ENCODE data around the gene GIMAP8.

The GIMAP8 gene

GRCh38 chr7:150435390-150436073 is 14.9 kb upstream of the GIMAP8 start:
- DNase-seq (ENCODE audit: insufficient read length, low spot score) (no peak), FAIRE-seq (no peak)
- no peak for TF ChIP-seq POLR2A (IDR thresholded peaks at IDR 0.05; ENCODE audit: low read depth, low read length)

GRCh38 chr7:150439967-150440366 is 10.5 kb upstream of the GIMAP8 start:
- FAIRE-seq (no peak), DNase-seq (ENCODE audit: insufficient read length, low spot score) (no peak)
- no peak for TF ChIP-seq POLR2A (IDR thresholded peaks at IDR 0.05; ENCODE audit: low read depth, low read length)

- FAIRE-seq (no peak), DNase-seq (ENCODE audit: insufficient read length, low spot score) (no peak)
- TF ChIP-seq POLR2A (IDR thresholded peaks at IDR 0.05; ENCODE audit: low read depth, low read length): no peak
Observed at GRCh38 chr7:150441524-150441923, 8.9 kb upstream of the GIMAP8 start.

DNA sequence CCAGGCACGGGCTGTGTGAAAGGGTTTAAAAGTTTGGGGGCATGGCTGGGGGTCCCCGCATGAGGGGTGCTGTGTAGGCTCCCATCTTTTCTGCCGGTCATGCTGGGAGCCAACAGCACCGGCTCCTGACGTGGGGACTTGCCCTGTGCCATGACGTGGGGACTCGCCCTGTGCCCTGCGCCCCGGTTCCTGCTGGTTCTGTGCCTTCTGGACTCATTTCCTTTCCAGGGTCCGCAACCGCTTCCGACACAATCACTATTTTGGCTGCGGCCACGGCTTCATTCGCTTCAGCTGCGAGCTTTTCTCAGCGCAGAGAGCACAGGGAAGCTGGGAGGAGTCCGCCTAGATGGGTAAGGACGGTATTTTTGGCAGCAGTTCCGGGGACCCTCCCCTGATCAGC is 7.6 kb upstream of the GIMAP8 start:
- no peak for FAIRE-seq
- TF ChIP-seq POLR2A (IDR thresholded peaks at IDR 0.05; ENCODE audit: low read depth, low read length): no peak
- no peak for DNase-seq (ENCODE audit: insufficient read length, low spot score)

DNA sequence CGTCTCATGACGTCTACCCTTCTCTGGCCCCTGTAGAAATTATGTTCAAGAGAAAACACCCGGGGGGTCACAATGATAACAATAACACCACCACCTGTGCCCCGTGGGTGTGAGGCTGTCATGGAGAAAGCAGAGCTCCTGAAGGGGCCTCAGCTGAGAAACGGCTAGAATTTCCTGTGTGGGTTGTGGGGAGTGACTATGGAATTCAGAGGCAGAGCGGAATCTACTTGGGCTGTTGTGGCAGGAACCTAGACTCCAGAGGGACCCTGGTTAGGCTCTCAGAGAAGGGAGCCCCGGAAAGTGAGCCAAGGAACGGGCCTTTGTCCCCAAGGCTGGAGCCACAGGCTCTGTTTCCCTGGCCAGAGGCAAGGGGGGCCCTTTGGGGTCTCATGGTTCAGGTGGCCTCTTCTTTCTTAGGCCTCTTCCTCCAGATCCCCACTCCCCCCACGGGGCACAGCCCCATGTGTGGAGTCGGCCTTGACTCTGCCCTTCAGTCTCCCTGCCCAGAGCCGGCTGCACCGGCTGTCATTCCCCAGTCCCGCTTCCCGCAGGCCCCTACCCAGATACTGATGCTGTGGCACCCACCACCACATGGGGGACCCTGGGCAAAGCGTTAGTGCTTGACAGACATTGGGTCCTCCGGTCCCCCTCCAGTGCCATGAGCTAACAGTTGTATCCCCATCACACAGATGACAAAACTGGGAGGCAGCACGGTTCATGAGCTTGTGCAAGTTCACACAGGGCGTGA is 6.5 kb upstream of the GIMAP8 start:
- TF ChIP-seq POLR2A (IDR thresholded peaks at IDR 0.05; ENCODE audit: low read depth, low read length): no peak
- DNase-seq (ENCODE audit: insufficient read length, low spot score) (no peak), FAIRE-seq (no peak)

GRCh38 chr7:150444674-150445365 is 5.6 kb upstream of the GIMAP8 start:
- TF ChIP-seq POLR2A (IDR thresholded peaks at IDR 0.05; ENCODE audit: low read depth, low read length): no peak
- DNase-seq (ENCODE audit: insufficient read length, low spot score) (no peak), FAIRE-seq (no peak)

DNA sequence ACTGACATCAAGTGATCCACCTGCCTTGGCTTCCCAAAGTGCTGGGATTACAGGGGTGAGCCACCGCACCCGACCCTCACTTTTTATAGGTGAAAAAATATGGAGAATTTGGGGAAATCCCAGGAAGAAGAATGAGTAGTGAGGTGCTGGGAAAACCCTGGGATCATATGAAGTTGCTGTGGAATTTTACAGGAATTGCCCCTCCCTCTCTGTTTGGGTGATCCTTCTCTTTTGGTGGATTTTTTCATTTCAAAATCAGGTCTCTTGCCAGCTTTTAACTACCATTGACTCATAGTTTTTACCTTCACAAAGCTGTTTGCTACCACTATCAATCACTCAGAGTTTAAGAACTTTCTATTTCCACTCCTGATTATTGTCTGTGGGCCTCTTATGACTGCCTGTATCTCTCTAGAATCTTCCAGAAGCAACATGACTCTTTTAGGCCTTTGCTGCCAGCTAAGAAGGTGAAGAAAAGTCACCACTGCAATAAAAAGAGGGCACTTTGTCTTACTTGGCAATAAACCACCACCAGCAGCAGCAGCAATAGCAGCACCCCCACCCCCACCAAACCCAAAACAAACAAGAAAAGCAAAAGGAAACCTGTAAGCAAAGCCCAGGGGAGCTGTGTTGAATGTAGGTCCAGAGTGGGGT is 4.0 kb upstream of the GIMAP8 start:
- no peak for FAIRE-seq
- DNase-seq (ENCODE audit: insufficient read length, low spot score): no peak
- TF ChIP-seq POLR2A (IDR thresholded peaks at IDR 0.05; ENCODE audit: low read depth, low read length): no peak

DNA sequence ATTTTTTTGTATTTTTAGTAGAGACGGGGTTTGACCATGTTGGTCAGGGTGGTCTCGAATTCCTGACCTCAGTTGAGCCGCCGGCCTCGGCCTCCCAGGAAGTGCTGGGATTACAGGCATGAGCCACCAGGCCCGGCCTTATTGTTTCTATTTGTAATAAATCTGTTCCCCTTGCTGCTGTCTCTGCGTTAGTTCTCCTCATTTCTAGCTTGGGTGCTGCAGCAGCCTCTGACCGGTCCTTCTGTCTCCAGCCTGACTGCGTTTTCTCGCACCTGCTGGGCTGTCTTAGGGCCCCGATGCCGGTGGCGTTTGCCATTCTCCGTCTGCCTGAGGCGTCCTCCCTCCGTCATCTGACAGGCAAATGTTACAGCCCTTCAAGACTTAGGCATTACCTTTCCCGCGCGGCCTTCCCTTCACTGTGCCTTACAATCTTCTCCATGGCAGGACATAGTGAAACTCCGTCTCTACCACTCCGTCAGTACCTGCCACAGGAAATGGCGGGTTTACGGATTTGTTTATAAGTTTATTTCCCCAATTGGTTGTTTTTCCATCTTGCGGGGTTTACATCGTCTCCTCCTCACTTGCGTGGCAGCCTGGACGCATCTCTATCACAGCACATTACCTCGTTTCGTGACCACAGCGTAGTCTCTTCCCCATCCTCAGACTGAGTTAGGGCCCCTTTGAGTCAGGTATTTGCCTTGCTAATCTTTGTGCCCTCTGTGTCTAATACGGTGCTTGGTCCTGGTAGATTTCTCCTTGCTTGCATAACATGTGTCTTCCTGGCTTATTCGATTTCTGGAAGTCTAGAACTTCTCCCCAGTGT is 2.3 kb upstream of the GIMAP8 start:
- DNase-seq (ENCODE audit: insufficient read length, low spot score): no peak
- no peak for FAIRE-seq
- no peak for TF ChIP-seq POLR2A (IDR thresholded peaks at IDR 0.05; ENCODE audit: low read depth, low read length)

DNA sequence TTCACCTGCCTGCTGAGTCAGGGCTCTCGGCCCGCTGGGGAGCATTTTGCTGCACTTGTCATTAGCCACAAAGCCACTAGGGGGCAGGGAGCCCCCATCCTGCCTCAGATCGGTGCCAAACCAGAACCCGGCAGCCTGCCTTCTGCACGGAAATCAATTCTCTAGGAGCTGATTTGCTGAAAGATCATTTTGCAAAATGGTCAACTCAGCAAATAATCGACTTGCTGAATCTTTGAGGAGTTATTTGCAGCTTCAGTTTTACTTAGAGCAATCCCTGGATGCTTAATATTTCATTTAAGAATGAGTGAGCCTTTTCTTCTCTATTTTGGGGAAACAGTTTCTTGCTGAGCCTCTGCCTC is 1.7 kb upstream of the GIMAP8 start:
- peak; percentile 78 for DNase-seq (ENCODE audit: insufficient read length, low spot score)
- no peak for FAIRE-seq
- TF ChIP-seq POLR2A (IDR thresholded peaks at IDR 0.05; ENCODE audit: low read depth, low read length): no peak

DNA sequence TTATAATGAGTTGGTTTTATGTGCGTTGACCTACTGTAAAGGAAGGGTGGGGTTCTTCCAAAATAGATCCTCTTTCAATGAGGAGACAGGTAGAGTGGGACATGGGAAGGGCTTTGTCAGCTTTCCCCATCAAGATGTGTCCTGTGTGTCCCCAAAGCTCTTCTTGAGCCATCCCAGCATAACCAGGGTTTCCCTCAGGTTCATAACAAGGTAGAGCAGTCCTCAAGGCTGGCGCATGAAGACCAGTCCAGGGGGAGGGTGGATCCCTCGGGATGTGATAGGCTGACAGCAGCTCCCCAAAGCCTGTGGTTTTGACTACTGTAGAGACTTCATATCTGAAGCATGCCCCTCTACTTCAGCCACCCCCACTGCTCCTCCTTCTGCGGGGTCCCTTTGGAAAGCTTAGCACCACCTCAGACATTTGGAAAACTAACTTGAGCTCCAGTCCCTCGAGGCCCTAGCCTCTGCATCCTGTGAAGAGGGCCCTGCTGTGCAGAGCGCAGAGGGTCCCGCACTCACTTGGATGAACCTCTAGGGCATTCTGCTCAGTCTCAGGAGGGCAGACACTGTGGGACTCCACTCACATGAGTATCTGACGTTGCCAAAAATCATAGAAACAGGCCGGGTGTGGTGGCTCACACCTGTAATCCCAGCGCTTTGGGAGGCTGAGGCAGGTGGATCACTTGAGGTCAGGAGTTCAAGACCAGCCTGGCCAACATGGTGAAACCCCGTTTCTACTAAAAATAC is 1.1 kb upstream of the GIMAP8 start:
- FAIRE-seq (no peak), DNase-seq (ENCODE audit: insufficient read length, low spot score) (no peak)
- no peak for TF ChIP-seq POLR2A (IDR thresholded peaks at IDR 0.05; ENCODE audit: low read depth, low read length)

DNA sequence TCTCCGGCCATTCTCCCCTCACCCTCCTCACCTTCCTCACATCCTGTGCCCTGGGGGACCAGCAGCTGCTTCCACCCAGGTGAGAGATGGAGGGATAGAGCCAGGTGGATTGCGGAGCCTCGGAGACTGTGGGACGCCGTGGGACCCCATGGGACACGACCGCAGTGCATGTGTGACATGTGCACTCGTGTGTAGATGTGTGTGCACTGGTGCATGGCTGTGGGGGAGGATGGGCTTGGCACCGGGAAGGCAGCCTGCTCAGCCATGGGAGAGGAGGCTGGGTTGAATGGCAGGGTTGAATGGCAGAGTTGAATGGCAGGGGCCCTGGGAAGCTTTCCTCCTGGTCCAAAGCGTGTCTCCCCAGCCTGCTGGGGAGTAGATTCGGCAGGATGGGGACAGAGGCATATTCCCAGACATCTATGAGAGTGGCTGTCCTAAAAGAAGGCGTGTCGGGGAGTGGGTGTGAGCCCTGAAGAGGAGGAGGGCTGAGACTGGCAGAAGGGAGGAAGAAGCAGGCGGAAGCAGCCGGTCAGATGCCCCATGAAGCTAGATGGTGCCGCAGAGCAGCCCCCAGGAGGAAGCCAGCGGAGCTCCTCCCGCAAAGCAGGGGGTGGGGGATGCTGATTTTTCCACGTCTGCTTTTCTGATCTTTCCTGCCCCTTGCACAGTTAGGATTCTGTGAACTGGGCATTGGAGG is 815 bp downstream of the GIMAP8 start:
- DNase-seq (ENCODE audit: insufficient read length, low spot score) (no peak), FAIRE-seq (no peak)
- no peak for TF ChIP-seq POLR2A (IDR thresholded peaks at IDR 0.05; ENCODE audit: low read depth, low read length)

DNA sequence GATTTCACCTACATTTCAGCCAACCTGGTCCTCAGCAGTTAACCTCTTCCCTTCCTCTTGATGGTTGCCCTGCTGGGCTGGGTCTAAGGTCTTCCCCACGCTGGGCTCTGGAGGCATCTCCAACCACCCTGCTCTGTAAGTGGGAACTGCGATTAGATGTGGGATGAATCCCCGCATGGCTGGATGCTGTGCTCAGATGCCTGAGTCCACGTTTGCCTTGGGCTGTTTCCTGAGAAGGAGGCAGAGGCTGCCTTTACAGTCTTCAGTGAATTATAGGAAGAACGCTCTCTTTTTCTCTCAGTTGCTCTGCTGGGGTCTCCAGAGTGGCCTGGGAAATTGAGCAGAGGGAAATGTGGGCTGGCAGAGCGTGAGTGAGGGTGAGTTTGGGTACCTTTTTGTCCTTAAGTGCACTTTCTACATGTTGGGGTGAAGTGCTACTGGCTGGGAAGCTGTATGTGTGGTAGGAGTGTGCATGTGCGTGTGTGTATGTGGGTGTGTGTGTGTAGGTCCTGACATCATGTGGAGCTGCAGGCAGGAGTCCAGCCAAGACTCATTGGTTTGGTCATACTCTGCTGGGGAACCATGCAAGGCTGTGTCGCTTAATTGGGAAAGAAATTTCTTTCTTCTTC is 1.5 kb downstream of the GIMAP8 start:
- no peak for FAIRE-seq

More for the DNA sequence above, 1.5 kb downstream of the GIMAP8 start:
- TF ChIP-seq POLR2A (IDR thresholded peaks at IDR 0.05; ENCODE audit: low read depth, low read length): no peak
- no peak for DNase-seq (ENCODE audit: insufficient read length, low spot score)

Data from H54 (cell line).